ENCODE measurements around the gene FRK.

FRK gene

DNA sequence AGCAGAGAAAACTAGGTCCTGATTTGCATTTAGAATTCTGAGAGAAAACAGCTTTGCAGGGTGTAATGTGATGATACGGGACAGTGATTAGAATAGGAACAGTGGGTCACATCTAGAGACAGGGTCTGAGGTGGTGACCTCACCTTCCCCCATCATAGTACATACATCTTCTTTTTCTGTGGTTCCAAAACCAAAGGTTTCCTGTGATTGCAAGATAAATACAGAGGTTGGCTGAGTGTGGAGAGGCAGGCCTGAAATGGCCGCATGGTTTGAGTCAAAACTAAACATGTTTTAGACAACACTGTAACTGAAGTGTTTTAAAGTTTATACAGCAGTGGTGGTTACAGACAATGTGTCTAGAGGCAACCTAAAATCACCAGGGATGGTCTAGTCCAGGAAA lies 29.6 kb upstream of the FRK start:
- TF ChIP-seq CTCF (IDR thresholded peaks at IDR 0.05; ENCODE audit: low read depth, low read length): no peak
- no peak for DNase-seq (ENCODE audit: extremely low read depth, low read depth)

DNA sequence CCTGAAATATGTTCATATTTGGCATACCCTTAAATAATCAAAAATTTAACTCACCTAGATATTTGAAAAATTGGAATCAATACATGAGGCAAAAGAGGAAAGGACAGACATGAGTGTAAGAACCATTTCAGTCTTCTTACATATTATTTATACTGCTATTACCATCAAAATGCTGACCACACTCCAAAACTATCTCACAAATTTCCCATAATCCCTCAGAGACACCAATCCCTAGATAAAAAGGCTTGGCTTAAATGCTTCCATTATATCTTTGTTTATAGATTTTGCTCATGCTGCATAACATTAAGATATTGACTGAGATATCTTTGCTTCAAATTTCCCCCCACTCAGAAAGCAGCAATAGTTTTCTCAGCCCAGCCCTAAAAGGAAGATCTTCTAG lies 28.3 kb upstream of the FRK start:
- TF ChIP-seq CTCF (IDR thresholded peaks at IDR 0.05; ENCODE audit: low read depth, low read length): no peak
- DNase-seq (ENCODE audit: extremely low read depth, low read depth): no peak

GRCh38 chr6:116087437-116088027 lies 26.8 kb upstream of the FRK start:
- peak; percentile 18 for DNase-seq (ENCODE audit: extremely low read depth, low read depth)
- peak; percentile 13 for TF ChIP-seq CTCF (IDR thresholded peaks at IDR 0.05; ENCODE audit: low read depth, low read length)

- no peak for DNase-seq (ENCODE audit: extremely low read depth, low read depth)
Measured at GRCh38 chr6:116084284-116084683, 23.6 kb upstream of the FRK start.

GRCh38 chr6:116083052-116083451 lies 22.4 kb upstream of the FRK start:
- DNase-seq (ENCODE audit: extremely low read depth, low read depth): no peak
- TF ChIP-seq CTCF (IDR thresholded peaks at IDR 0.05; ENCODE audit: low read depth, low read length): no peak

More at GRCh38 chr6:116084284-116084683, 23.6 kb upstream of the FRK start:
- no peak for TF ChIP-seq CTCF (IDR thresholded peaks at IDR 0.05; ENCODE audit: low read depth, low read length)

DNA sequence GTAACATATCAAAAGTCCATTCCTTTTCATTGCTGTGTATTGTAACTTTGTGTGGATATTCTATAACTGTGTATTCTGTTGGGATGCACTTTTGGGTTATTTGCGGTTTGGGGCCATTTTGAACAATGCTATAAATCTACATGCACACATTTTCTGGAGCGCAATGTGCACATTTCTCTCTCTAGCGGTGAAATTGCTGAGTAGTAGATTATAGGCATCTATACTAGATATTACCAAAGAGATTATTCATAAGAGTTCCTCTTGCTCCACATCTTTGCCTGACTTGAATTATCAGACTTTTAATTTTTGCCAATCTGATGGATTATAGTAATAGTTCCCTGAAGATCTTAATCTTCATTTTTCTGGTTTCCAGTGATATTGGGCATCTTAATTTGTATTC lies 18.3 kb upstream of the FRK start:
- no peak for DNase-seq (ENCODE audit: extremely low read depth, low read depth)
- no peak for TF ChIP-seq CTCF (IDR thresholded peaks at IDR 0.05; ENCODE audit: low read depth, low read length)

- no peak for DNase-seq (ENCODE audit: extremely low read depth, low read depth)
- no peak for TF ChIP-seq CTCF (IDR thresholded peaks at IDR 0.05; ENCODE audit: low read depth, low read length)
Measured at GRCh38 chr6:116078522-116078921, 17.8 kb upstream of the FRK start.
